ENCODE measurements around the gene IL17RB. TPM values are rescaled to one million over a fixed set of nuclear protein-coding genes. Genes with fewer than 3 reads are reported as not detected.

Gene IL17RB
- 0.25 and 0.61 TPM in 2 replicates for total RNA-seq (2014; rRNA removed; shearing (Covaris generic))
- polyA plus RNA-seq (2014; cell fraction: nucleus; rRNA removed), result 3.8 and 4.6 TPM in 2 replicates

- DNase-seq (ENCODE audit: extremely low read depth, low read depth), result peak; percentile 20
Measured at GRCh38 chr3:53846134-53846850, at the start of gene IL17RB, which contains the start of gene CHDH. Gene IL17RB (plus strand): TSS chr3:53846568. CDS start chr3:53846589, 21 bp downstream. Gene CHDH (minus strand): TSS chr3:53846419. CDS start chr3:53824008, 22,411 bp downstream.

- DNase-seq (ENCODE audit: extremely low read depth, low read depth), result no peak
Measured at GRCh38 chr3:53798144-53798543, 48.2 kb upstream of the IL17RB start.

- no peak for DNase-seq (ENCODE audit: extremely low read depth, low read depth)
Measured at GRCh38 chr3:53799338-53799865, 47.0 kb upstream of the IL17RB start.

- no peak for DNase-seq (ENCODE audit: extremely low read depth, low read depth)
Measured at GRCh38 chr3:53800041-53800906, 46.1 kb upstream of the IL17RB start.

- no peak for DNase-seq (ENCODE audit: extremely low read depth, low read depth)
Measured at GRCh38 chr3:53801319-53801718, 45.0 kb upstream of the IL17RB start.

- no peak for DNase-seq (ENCODE audit: extremely low read depth, low read depth)
Measured at GRCh38 chr3:53802256-53802880, 44.0 kb upstream of the IL17RB start.

- no peak for DNase-seq (ENCODE audit: extremely low read depth, low read depth)
Measured at GRCh38 chr3:53803124-53803815, 43.1 kb upstream of the IL17RB start.

GRCh38 chr3:53803816-53804695 lies 42.3 kb upstream of the IL17RB start:
- no peak for DNase-seq (ENCODE audit: extremely low read depth, low read depth)

GRCh38 chr3:53804697-53805462 lies 41.5 kb upstream of the IL17RB start:
- no peak for DNase-seq (ENCODE audit: extremely low read depth, low read depth)

- no peak for DNase-seq (ENCODE audit: extremely low read depth, low read depth)
Measured at GRCh38 chr3:53805463-53806159, 40.8 kb upstream of the IL17RB start.

- no peak for DNase-seq (ENCODE audit: extremely low read depth, low read depth)
Measured at GRCh38 chr3:53806182-53807116, 39.9 kb upstream of the IL17RB start.

GRCh38 chr3:53807117-53807810 lies 39.1 kb upstream of the IL17RB start:
- no peak for DNase-seq (ENCODE audit: extremely low read depth, low read depth)

- DNase-seq (ENCODE audit: extremely low read depth, low read depth), result no peak
Measured at GRCh38 chr3:53808496-53808895, 37.9 kb upstream of the IL17RB start.

- no peak for DNase-seq (ENCODE audit: extremely low read depth, low read depth)
Measured at GRCh38 chr3:53809267-53809666, 37.1 kb upstream of the IL17RB start.

- DNase-seq (ENCODE audit: extremely low read depth, low read depth), result no peak
Measured at GRCh38 chr3:53809764-53810400, 36.5 kb upstream of the IL17RB start.

All from NCI-H460 (cell line).